Memory B cell (primary cell): ENCODE results near the gene B4GALT1.

Source experiments
- ATAC-seq: fragments of 150-1000 bp; cut with Tn5 transposase; 2 replicates; pipeline ENCODE4 v1.10.0; 2021; ENCODE audit warnings: low read depth, mild to moderate bottlenecking, moderate library complexity
- DNase-seq, 2 donors: peaks; one replicate each; pipeline ENCODE4 v3.0.0; 2022; ENCODE audit warnings: low spot score in 2 of 2
- H3K27ac Mint-ChIP-seq: one replicate; pipeline ENCODE4 v1.8.0; 2022; ENCODE audit warnings: mild to moderate bottlenecking, moderate library complexity, mixed read lengths
- H3K27me3 Mint-ChIP-seq: one replicate; pipeline ENCODE4 v1.8.0; 2022; ENCODE audit warnings: mixed read lengths
- H3K36me3 Mint-ChIP-seq: one replicate; pipeline ENCODE4 v1.8.0; 2022; ENCODE audit warnings: mild to moderate bottlenecking, mixed read lengths
- H3K4me1 Mint-ChIP-seq: one replicate; pipeline ENCODE4 v1.8.0; 2022; ENCODE audit warnings: mixed read lengths
- H3K4me3 Mint-ChIP-seq: one replicate; pipeline ENCODE4 v1.8.0; 2022; ENCODE audit warnings: mild to moderate bottlenecking, moderate library complexity, mixed read lengths
- H3K9me3 Mint-ChIP-seq: one replicate; pipeline ENCODE4 v1.8.0; 2022; ENCODE audit warnings: mixed read lengths

The B4GALT1 gene

DNA sequence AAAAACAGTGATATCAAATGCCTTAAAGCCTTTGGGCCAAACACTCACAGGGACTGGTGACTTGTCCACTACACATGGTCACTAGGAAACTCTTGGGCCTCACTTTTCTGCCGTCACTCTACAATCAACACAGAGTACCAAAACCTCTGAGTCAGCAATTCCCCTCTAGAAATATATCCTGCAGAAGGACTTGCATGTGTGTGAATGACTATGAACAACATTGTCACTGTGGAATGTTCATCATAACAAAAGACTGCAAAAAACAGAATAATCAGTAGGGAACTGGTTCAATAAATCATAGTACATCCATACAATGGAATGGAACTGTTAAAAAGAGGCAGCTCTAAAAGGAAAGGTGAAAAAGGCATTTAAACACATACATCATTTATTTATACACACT is 46.5 kb downstream of the B4GALT1 start:
- Mint-ChIP-seq H3K27ac (peak overlapping the region; percentile 67), H3K27me3 (no peaks in the 10 kb centered on the region), H3K9me3 (no peaks in the 10 kb centered on the region), H3K4me1 (peaks cover 39% of the 10 kb centered on the region), H3K36me3 (peaks cover 11% of the 10 kb centered on the region), H3K4me3 (no peak overlapping the region)
- ATAC-seq (no peak), DNase-seq (no peak)

DNA sequence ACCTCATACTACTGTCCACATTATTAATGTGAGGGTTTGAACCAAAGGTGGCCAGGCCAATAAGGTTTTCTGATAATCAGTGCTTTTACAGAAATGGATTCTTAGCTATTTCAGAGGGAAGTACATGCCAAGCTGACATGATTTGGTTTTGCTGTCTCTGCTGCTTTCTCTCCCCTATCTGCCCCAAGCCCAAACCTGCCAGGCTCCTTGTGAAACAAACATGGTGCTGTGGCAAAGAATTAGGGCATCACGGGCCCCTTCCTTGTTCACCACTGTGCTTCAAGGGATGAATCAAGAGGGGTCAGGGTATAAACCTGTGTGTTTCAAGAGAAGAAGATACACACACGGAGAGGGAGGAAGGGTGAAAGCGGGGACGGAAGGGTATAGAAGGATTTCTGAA is 49.3 kb downstream of the B4GALT1 start:
- peak overlapping the region; percentile 91 for H3K27ac Mint-ChIP-seq
- no peak for DNase-seq
- no peak overlapping the region for H3K4me3 Mint-ChIP-seq
- H3K27me3 Mint-ChIP-seq = no peaks in the 10 kb centered on the region
- H3K9me3 Mint-ChIP-seq = no peaks in the 10 kb centered on the region
- H3K36me3 Mint-ChIP-seq = peaks cover 27% of the 10 kb centered on the region
- H3K4me1 Mint-ChIP-seq = peaks cover 29% of the 10 kb centered on the region
- ATAC-seq = no peak

DNA sequence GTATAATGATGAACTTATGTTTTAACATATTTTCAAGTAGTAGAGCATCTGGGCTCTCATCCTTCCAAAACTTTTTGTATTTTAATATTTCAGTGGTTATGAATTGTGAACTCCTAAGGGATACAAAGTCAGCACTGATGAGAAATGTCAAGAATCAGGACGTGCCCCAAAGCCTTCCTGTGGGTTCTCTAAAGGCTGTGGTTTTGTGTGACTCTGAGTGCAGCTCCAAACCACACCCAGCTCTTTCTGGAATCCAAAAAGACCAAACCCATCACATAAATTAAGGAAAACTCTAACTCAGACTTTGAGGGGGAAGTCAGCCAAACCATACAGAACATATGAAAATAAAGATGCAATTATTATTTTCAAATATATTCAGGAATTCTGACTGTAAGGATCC is 49.8 kb downstream of the B4GALT1 start:
- Mint-ChIP-seq H3K9me3 (no peaks in the 10 kb centered on the region), H3K27me3 (no peaks in the 10 kb centered on the region), H3K4me3 (no peak overlapping the region), H3K27ac (peak overlapping the region; percentile 91), H3K4me1 (peaks cover 29% of the 10 kb centered on the region), H3K36me3 (peaks cover 27% of the 10 kb centered on the region)
- DNase-seq = no peak
- ATAC-seq = no peak

DNA sequence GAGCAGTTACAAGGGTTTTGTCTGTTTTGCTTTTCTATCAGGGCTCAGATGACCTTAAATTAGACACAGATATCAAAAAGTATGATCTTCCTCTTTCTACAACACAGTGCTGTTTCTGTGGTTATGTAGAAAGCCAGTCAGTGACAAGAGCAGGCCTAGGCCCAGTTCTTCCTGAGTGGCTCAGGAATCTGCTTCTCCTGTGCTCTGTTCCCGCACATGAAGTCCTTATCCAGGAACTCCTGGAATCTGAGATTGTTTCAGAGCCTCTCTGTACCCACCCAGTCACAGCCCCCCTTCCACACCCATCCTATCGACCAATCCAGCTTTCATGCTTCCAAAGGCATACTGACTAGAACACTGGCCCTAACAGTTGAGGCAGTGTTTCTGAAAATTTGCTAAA is 50.3 kb downstream of the B4GALT1 start:
- Mint-ChIP-seq H3K27me3 (no peaks in the 10 kb centered on the region), H3K36me3 (peaks cover 27% of the 10 kb centered on the region), H3K4me1 (peaks cover 28% of the 10 kb centered on the region), H3K9me3 (no peaks in the 10 kb centered on the region), H3K4me3 (peak overlapping the region; percentile 29), H3K27ac (peak overlapping the region; percentile 91)
- DNase-seq (no peak), ATAC-seq (peak; percentile 93)

DNA sequence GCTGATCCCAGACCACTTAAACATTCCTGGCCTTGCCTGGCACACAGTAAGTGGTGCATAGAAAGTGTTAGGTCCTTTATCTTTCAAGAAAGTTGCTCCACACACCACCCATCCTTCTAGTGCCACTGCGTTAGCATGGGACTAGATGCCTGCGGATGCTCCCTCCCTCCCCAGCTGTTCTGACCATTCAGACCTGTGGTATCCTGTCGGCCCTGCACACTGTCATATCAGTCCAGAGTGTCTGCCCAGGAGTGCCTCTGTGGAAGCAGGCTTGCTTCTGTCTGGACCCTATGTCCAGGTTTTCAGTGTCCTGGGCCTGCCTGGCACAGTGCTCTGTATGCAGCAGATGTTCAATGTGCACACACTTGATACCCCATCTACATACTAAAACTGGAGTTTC is 52.4 kb downstream of the B4GALT1 start:
- Mint-ChIP-seq H3K4me3 (no peak overlapping the region), H3K9me3 (no peaks in the 10 kb centered on the region), H3K27ac (peak overlapping the region; percentile 62), H3K4me1 (peaks cover 24% of the 10 kb centered on the region), H3K27me3 (no peaks in the 10 kb centered on the region), H3K36me3 (peaks cover 28% of the 10 kb centered on the region)
- ATAC-seq (no peak), DNase-seq (no peak)

DNA sequence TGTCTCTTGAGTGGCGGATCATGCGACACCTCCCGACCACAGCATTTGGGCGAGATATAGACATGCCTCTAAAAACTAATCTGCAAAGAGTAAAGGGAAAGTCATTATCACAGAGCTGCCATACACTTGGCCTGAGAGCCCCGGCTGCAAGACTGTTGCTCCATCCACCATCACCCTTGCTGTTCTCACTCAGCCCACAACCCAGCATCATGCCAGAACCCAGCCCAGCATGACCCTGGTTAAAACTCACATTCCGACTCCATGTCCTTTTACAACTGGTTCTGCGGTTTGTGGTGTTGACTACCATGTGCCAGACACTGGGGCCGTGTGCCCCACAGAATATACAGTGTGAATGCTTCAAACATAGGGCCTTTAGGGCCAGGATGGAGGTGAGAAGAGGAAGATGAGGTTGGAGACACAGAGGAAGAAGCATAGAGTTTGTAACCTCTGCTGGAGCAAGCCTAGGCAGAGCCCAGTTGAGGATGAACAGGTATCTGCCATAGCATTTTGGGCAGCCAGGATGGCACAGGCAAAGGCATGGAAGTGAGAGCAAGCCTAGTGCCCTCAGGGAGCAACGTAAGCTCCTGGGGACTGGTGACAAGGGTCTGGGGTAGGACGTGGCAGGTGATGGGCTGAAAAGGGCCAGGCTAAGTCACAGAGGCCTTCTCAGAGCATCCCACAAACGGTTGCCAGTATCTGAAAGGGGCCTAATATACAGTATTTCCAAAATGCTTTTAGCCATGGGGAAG is 53.2 kb downstream of the B4GALT1 start:
- H3K9me3 Mint-ChIP-seq = no peaks in the 10 kb centered on the region
- ATAC-seq (no peak), DNase-seq (no peak)
- H3K27me3 Mint-ChIP-seq = no peaks in the 10 kb centered on the region
- peaks cover 21% of the 10 kb centered on the region for H3K4me1 Mint-ChIP-seq
- H3K27ac Mint-ChIP-seq = peak overlapping the region; percentile 62
- peaks cover 28% of the 10 kb centered on the region for H3K36me3 Mint-ChIP-seq
- no peak overlapping the region for H3K4me3 Mint-ChIP-seq

DNA sequence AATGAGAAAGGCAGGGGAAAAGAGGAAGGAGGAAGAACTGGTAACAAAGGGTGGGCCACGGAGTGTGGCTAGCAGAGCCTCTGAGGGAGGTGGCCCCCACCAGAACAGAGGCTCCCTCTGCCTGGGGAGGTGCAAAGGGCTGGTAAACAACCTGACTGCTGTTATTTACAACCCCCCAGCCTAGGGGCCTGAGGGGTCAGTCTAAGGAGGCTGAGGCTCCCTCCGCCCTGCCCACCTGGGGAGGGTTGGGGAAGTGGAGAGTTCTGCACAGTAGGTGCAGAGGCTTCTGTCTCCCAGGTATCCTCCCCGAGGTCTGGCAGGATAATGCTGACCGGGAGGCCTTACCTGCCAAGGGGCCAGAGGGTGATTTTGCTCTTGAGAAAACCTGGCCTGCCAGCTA is 55.0 kb downstream of the B4GALT1 start:
- ATAC-seq (no peak), DNase-seq (no peak)
- H3K4me3 Mint-ChIP-seq = no peak overlapping the region
- H3K9me3 Mint-ChIP-seq = no peaks in the 10 kb centered on the region
- peaks cover 24% of the 10 kb centered on the region for H3K36me3 Mint-ChIP-seq
- H3K27me3 Mint-ChIP-seq = no peaks in the 10 kb centered on the region
- peak overlapping the region; percentile 70 for H3K27ac Mint-ChIP-seq
- peaks cover 16% of the 10 kb centered on the region for H3K4me1 Mint-ChIP-seq

DNA sequence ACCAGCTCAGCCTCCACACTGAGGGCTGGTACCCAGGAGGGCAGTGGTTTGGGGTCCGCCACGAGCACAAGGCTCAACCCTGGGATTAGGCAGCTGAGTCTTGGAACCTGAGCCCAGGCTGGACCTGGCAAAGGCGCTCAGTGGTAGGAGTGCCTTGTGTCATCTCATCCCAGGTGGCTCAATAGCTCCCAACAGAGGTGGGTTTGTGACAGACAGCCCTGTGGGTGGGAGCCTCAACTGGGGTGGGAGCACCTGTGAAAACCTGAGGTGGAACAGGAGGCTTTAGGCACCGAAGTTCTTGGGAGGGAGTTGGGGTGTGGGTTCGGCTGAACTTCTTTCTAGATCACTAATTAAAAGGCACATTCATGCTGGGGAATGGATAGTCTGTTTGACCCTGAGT is 55.5 kb downstream of the B4GALT1 start:
- Mint-ChIP-seq H3K4me1 (peaks cover 16% of the 10 kb centered on the region), H3K27me3 (no peaks in the 10 kb centered on the region), H3K36me3 (peaks cover 24% of the 10 kb centered on the region), H3K9me3 (no peaks in the 10 kb centered on the region), H3K27ac (peak overlapping the region; percentile 70), H3K4me3 (no peak overlapping the region)
- ATAC-seq (no peak), DNase-seq (no peak)

DNA sequence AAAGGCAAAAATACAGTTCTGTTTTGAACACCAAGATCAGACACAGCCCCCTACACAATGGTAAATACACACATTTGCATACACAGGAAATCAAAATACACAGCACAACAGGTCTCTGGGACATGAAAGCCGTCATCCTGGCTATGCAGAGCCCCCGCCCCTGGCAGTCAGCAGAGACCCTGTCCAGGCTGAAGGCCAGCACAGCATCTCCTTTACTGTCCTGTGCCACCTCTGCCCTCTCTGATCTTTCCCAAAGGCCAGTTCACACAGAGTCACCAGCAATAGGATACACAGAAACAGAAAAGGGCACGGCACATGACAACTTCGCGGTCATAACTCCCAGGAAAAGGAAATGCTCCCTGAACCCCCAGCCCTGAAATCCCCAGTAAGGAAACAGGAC is 56.5 kb downstream of the B4GALT1 start:
- ATAC-seq = no peak
- H3K9me3 Mint-ChIP-seq = no peaks in the 10 kb centered on the region
- H3K4me3 Mint-ChIP-seq = no peak overlapping the region
- peaks cover 24% of the 10 kb centered on the region for H3K36me3 Mint-ChIP-seq
- H3K27me3 Mint-ChIP-seq = no peaks in the 10 kb centered on the region
- DNase-seq = no peak
- peaks cover 21% of the 10 kb centered on the region for H3K4me1 Mint-ChIP-seq
- H3K27ac Mint-ChIP-seq = peak overlapping the region; percentile 74

DNA sequence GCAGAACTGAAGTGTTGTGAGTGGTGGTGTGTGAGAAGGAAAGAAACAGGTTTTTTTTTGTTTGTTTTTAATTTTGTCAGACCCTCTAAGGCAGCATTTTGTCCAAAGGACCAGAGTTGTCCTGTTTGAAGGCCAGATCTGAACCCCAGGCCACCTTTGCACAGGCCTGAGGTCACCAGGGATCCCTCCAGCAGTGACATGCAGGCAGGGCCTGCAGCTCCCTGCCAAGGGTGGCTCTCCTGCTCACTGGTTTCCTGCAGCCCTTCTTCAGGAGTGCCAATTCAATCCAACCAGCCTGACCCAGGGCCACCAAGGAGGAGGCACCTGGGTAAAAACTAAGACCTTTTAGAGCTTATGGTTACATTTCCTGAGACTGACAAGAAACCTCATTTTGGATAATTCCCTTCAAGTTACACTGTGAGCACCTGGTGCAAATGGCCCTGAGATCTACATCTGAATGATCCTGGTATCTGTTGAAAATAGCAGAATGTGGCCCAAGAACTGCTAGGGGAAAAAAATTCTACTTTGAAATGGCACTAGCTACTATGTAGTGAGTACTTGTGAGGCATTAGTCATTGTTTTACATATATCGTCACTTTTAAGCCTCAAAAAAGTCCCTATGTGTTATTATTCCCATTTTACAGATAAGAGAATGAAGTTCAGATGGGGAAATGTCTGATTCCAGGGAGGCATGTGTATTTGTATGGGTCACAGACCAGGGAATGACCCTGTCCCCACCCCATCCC is 57.1 kb downstream of the B4GALT1 start:
- Mint-ChIP-seq H3K4me1 (peaks cover 21% of the 10 kb centered on the region), H3K9me3 (no peaks in the 10 kb centered on the region), H3K27ac (peak overlapping the region; percentile 74), H3K4me3 (no peak overlapping the region), H3K36me3 (peaks cover 24% of the 10 kb centered on the region), H3K27me3 (no peaks in the 10 kb centered on the region)
- ATAC-seq = no peak
- no peak for DNase-seq

DNA sequence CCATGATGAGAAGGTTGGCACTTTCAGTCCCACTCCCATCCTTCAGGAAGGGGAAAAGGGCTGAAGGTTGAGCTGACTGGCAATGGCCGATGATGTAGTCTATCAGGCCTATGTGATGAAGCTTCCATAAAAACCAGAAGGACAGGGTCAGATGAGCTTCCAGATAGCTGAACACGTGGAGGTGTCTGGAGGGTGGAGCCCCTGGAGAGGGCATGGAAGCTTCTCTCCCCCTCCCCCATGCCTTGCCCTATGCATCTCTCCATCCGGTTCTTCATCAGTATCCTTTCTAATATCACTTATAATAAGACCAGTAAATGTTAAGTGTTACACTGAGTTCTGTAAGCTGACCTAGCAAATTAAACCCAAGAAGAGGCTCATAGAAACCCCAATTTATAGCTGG is 58.0 kb downstream of the B4GALT1 start:
- Mint-ChIP-seq H3K27me3 (no peaks in the 10 kb centered on the region), H3K4me1 (peaks cover 20% of the 10 kb centered on the region), H3K9me3 (no peaks in the 10 kb centered on the region), H3K4me3 (no peak overlapping the region), H3K36me3 (peaks cover 19% of the 10 kb centered on the region), H3K27ac (no peak overlapping the region)
- no peak for ATAC-seq
- no peak for DNase-seq

DNA sequence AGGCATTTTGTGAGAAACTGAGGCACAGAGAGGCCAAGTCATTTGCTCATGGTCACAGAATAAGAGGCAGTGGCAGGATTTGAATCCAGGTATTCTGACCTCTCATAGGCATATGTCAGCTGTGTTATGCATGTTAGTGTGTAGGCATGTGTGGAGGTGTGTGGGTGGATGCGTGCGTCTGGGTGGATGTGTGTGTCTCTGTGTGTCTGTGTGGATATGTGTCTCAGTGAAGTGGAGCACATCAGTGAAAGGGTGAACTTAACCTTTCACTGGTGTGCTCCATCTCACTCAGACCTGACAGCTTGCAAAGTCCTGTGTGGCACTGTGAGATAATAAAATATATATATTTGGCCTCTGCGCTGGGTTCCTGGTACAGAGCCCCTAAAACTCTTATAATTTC is 58.7 kb downstream of the B4GALT1 start:
- no peak for DNase-seq
- no peaks in the 10 kb centered on the region for H3K9me3 Mint-ChIP-seq
- peaks cover 17% of the 10 kb centered on the region for H3K4me1 Mint-ChIP-seq
- H3K27ac Mint-ChIP-seq = no peak overlapping the region
- no peak overlapping the region for H3K4me3 Mint-ChIP-seq
- H3K36me3 Mint-ChIP-seq = peaks cover 12% of the 10 kb centered on the region
- ATAC-seq = no peak
- H3K27me3 Mint-ChIP-seq = no peaks in the 10 kb centered on the region

DNA sequence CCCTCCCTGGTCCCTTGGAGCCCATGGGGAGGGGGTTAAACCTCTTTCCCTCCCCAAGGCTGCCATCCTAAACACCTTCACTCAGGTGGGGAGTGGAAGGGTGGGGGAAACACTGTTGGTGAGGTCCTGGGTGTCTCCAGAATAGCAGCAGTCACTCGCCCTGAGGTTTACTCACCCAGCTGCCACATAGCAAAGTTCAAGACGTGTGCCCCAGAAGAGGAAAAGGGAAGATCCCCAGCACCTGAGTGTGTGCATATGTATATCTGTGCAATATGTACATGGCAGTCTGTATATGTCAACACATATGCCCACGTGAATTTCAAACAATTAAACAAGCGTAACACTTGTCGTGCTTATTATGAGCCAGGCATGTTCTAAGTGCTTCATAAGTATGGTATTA is 59.4 kb downstream of the B4GALT1 start:
- Mint-ChIP-seq H3K9me3 (no peaks in the 10 kb centered on the region), H3K27me3 (no peaks in the 10 kb centered on the region), H3K36me3 (peaks cover 7% of the 10 kb centered on the region), H3K4me1 (peaks cover 17% of the 10 kb centered on the region), H3K4me3 (no peak overlapping the region), H3K27ac (no peak overlapping the region)
- no peak for DNase-seq
- no peak for ATAC-seq

DNA sequence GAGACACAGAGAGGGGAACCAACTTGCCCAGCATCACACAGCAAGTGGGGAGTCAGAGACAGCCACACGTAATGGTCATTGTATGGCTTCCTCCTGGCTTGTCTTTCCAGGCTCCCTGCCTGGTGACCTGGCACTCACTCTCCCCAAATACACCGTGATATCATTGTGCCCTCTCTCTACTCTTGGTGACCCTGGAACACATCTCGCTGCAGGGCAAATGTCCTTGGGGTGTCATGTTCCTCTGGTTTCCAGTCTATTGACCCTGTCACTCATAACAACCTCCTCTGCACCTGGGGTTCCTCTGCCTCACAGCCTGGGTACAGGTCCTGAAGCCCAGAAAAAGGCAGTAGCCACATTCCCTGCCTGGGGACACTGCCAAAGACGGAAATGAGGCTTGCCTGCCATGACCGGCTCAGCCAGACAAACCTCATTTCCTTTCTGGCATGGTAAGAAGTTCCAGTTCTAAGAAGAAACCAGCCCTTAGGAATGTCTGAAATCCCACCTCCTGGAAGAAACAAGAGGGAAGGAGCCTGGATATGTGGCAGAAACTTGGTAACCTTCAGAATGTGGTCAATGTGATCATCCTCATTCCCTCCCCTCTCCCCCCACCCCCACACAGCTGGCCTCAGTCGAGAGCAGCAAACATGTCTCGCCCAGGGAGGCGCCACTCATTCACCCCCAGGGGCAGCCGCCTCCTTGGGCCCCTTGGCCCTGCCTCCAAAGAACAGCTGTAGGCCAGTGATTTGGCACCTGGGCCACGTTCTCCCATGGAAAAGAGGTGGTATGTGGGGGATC is 60.1 kb downstream of the B4GALT1 start:
- H3K27me3 Mint-ChIP-seq = no peaks in the 10 kb centered on the region
- no peaks in the 10 kb centered on the region for H3K9me3 Mint-ChIP-seq
- ATAC-seq (peak; percentile 31), DNase-seq (no peak)
- peaks cover 17% of the 10 kb centered on the region for H3K4me1 Mint-ChIP-seq
- H3K36me3 Mint-ChIP-seq = peaks cover 7% of the 10 kb centered on the region
- H3K4me3 Mint-ChIP-seq = no peak overlapping the region
- H3K27ac Mint-ChIP-seq = peak overlapping the region; percentile 62
